ENCODE data around the gene HOXB13. TPM values are rescaled to one million over a fixed set of nuclear protein-coding genes. Genes with fewer than 3 reads are reported as not detected.

HOXB13 gene
- total RNA-seq, 4 donors from 2014 or later = not detected

- peaks cover 96 to 99% (median 99%) of the 10 kb centered on the region in 3 donors for H3K27me3 ChIP-seq
- H3K36me3 ChIP-seq = no peaks in the 10 kb centered on the region
- ATAC-seq = no peak
Observed at GRCh38 chr17:48729335-48730239, 1.0 kb upstream of the HOXB13 start.

GRCh38 chr17:48727415-48728175, 955 bp downstream of the HOXB13 start:
- H3K27me3 ChIP-seq = peaks cover 96 to 99% (median 99%) of the 10 kb centered on the region in 3 donors
- TF ChIP-seq, protein P1, sequence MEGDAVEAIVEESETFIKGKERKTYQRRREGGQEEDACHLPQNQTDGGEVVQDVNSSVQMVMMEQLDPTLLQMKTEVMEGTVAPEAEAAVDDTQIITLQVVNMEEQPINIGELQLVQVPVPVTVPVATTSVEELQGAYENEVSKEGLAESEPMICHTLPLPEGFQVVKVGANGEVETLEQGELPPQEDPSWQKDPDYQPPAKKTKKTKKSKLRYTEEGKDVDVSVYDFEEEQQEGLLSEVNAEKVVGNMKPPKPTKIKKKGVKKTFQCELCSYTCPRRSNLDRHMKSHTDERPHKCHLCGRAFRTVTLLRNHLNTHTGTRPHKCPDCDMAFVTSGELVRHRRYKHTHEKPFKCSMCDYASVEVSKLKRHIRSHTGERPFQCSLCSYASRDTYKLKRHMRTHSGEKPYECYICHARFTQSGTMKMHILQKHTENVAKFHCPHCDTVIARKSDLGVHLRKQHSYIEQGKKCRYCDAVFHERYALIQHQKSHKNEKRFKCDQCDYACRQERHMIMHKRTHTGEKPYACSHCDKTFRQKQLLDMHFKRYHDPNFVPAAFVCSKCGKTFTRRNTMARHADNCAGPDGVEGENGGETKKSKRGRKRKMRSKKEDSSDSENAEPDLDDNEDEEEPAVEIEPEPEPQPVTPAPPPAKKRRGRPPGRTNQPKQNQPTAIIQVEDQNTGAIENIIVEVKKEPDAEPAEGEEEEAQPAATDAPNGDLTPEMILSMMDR (IDR thresholded peaks at IDR 0.05 in 4 of 5, conservative IDR thresholded peaks at IDR 0.05 in 1 of 5) = no peak
- TF ChIP-seq POLR2A (IDR thresholded peaks at IDR 0.05) = no peak
- intact Hi-C loops (cut with DNase I; ENCODE audit: low total_unique reads) (no loop called here), in situ Hi-C loops (cut with MboI; ENCODE audit: low sequenced_read_pairs in 4 of 4) (loop anchor here in 3 of 4 donors (10.0 to 25.0 kb wide), 4 partner anchors 90 to 285 kb away; partner anchors contain the start of genes HOXB9 (in 1 of the 3) and IGF2BP1 (in 1 of the 3))
- H3K36me3 ChIP-seq = no peaks in the 10 kb centered on the region
- no peak for ATAC-seq
- H3K9me3 ChIP-seq = no peaks in the 10 kb centered on the region
- no peak for DNase-seq
- H3K4me1 ChIP-seq = peaks cover 11 to 25% of the 10 kb centered on the region in 2 donors
- peak overlapping the region in 1 of 4 donors; percentile 50 for H3K4me3 ChIP-seq
- H3K27ac ChIP-seq = no peak overlapping the region

More at GRCh38 chr17:48729335-48730239, 1.0 kb upstream of the HOXB13 start:
- H3K9me3 ChIP-seq = no peaks in the 10 kb centered on the region
- intact Hi-C loops (cut with DNase I; ENCODE audit: low total_unique reads) (no loop called here), in situ Hi-C loops (cut with MboI; ENCODE audit: low sequenced_read_pairs in 4 of 4) (loop anchor here in 3 of 4 donors (10.0 to 25.0 kb wide), 4 partner anchors 92 to 283 kb away; partner anchors contain the start of genes HOXB9 (in 1 of the 3) and IGF2BP1 (in 1 of the 3))
- DNase-seq = no peak
- H3K27ac ChIP-seq = no peak overlapping the region
- H3K4me3 ChIP-seq = peak overlapping the region in 1 of 4 donors; percentile 35
- peaks cover 11 to 19% of the 10 kb centered on the region in 2 donors for H3K4me1 ChIP-seq
- no peak for TF ChIP-seq POLR2A (IDR thresholded peaks at IDR 0.05)

DNA sequence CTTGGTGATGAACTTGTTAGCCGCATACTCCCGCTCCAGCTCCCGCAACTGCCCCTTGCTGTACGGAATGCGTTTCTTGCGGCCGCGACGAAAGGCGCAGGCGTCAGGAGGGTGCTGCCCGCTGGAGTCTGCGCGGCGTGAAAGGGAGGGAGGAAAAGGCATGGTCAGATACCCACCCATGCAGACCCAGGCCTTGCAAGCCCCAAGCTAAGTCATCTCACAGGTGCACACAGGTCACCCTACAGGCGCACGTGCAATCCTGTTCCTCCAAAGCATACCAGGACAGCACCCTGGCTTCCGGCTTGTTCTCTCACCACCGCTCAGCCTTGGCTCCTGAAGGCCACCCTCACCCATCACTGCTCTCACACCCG, 1.6 kb downstream of the HOXB13 start:
- Histone ChIP-seq H3K9me3 (no peaks in the 10 kb centered on the region), H3K4me1 (peaks cover 11 to 25% of the 10 kb centered on the region in 2 donors), H3K36me3 (no peaks in the 10 kb centered on the region), H3K4me3 (no peak overlapping the region), H3K27me3 (peaks cover 96 to 99% (median 99%) of the 10 kb centered on the region in 3 donors), H3K27ac (no peak overlapping the region)
- TF ChIP-seq, protein P1 (IDR thresholded peaks at IDR 0.05 in 4 of 5, conservative IDR thresholded peaks at IDR 0.05 in 1 of 5) = no peak
- TF ChIP-seq POLR2A (IDR thresholded peaks at IDR 0.05) = no peak
- ATAC-seq (no peak), DNase-seq (no peak)
- intact Hi-C loops (cut with DNase I; ENCODE audit: low total_unique reads) (no loop called here), in situ Hi-C loops (cut with MboI; ENCODE audit: low sequenced_read_pairs in 4 of 4) (loop anchor here in 3 of 4 donors (10.0 to 25.0 kb wide), 4 partner anchors 90 to 285 kb away; partner anchors contain the start of genes HOXB9 (in 1 of the 3) and IGF2BP1 (in 1 of the 3))

- TF ChIP-seq, protein P1 (IDR thresholded peaks at IDR 0.05 in 4 of 5, conservative IDR thresholded peaks at IDR 0.05 in 1 of 5) = no peak
- TF ChIP-seq POLR2A (IDR thresholded peaks at IDR 0.05) = no peak
- ATAC-seq = no peak
- peaks cover 96 to 99% (median 98%) of the 10 kb centered on the region in 3 donors for H3K27me3 ChIP-seq
Observed at GRCh38 chr17:48726114-48726915, 2.2 kb downstream of the HOXB13 start.

More at GRCh38 chr17:48726114-48726915, 2.2 kb downstream of the HOXB13 start:
- in situ Hi-C loops (cut with MboI; ENCODE audit: low sequenced_read_pairs in 4 of 4) = loop anchor here in 3 of 4 donors (10.0 to 25.0 kb wide), 4 partner anchors 89 to 286 kb away; partner anchors contain the start of genes HOXB9 (in 1 of the 3) and IGF2BP1 (in 1 of the 3)
- Histone ChIP-seq H3K27ac (no peak overlapping the region), H3K36me3 (no peaks in the 10 kb centered on the region), H3K9me3 (no peaks in the 10 kb centered on the region), H3K4me3 (no peak overlapping the region), H3K4me1 (peaks cover 11 to 25% of the 10 kb centered on the region in 2 donors)
- no peak for DNase-seq
- intact Hi-C loops (cut with DNase I; ENCODE audit: low total_unique reads) = no loop called here
